WTC11 (cell line): ENCODE data around the gene PRKAG2. TPM values are rescaled to one million over a fixed set of nuclear protein-coding genes. Genes with fewer than 3 reads are reported as not detected.

ENCODE experiments used
- ATAC-seq: fragments of 200-7000 bp; cut with Tn5 transposase; 2 replicates; pipeline ENCODE4 v1.10.0; 2021; ENCODE audit warnings: mild to moderate bottlenecking, moderate library complexity
- CTCF ChIA-PET: fragments of 300-600 bp; sonication (Branson Sonifier 250); formaldehyde crosslinking; loops from one replicate; lab custom pipeline; 2021; ENCODE audit warnings: antibody characterized with exemption; lab: Charles Lee
- POLR2A ChIA-PET: fragments of 350-600 bp; sonication (Branson Sonifier 250); formaldehyde crosslinking; loops from one replicate; lab custom pipeline; 2021; ENCODE audit warnings: antibody characterized with exemption; lab: Charles Lee
- DNase-seq: peaks from one replicate; pipeline ENCODE4 v3.0.0; 2021; ENCODE audit warnings: low spot score
- H3K27ac Mint-ChIP-seq: 2 replicates; pipeline ENCODE4 v1.8.0; 2021; ENCODE audit warnings: mixed read lengths
- H3K27me3 Mint-ChIP-seq: 2 replicates; pipeline ENCODE4 v1.8.0; 2021; ENCODE audit warnings: low read depth, mild to moderate bottlenecking, moderate library complexity, mixed read lengths
- H3K36me3 Mint-ChIP-seq: 2 replicates; pipeline ENCODE4 v1.8.0; 2021; ENCODE audit warnings: mixed read lengths
- H3K4me1 Mint-ChIP-seq: 2 replicates; pipeline ENCODE4 v1.8.0; 2022; ENCODE audit warnings: mixed read lengths
- H3K4me3 Mint-ChIP-seq: 2 replicates; pipeline ENCODE4 v1.8.0; 2021; ENCODE audit warnings: mild to moderate bottlenecking, moderate library complexity, mixed read lengths
- H3K9me3 Mint-ChIP-seq: 2 replicates; pipeline ENCODE4 v1.8.0; 2021; ENCODE audit warnings: mixed read lengths
- CREB1 ChIP-seq: sonication (generic); formaldehyde crosslinking; IDR thresholded peaks from 2 replicates; pipeline ENCODE4 v1.8.0; 2023; ENCODE audit warnings: mild to moderate bottlenecking, missing genetic modification reagents
- ELF4 ChIP-seq: sonication (generic); formaldehyde crosslinking; IDR thresholded peaks from 2 replicates; pipeline ENCODE4 v1.8.1; 2022; ENCODE audit warnings: low read depth, mild to moderate bottlenecking, moderate library complexity, missing genetic modification reagents
- GRHL2 ChIP-seq: fragments of 250-450 bp; sonication (Bioruptor Pico); IDR thresholded peaks from 2 replicates; pipeline ENCODE4 v1.8.0; 2022; ENCODE audit warnings: mild to moderate bottlenecking, moderate library complexity; ENCODE audit not compliant: insufficient replicate concordance, severe bottlenecking
- JAZF1 ChIP-seq: fragments of 250-450 bp; sonication (Bioruptor Pico); IDR thresholded peaks from 2 replicates; pipeline ENCODE4 v1.9.0; 2021; ENCODE audit warnings: moderate library complexity, mild to moderate bottlenecking, inconsistent platforms
- NFE2L1 ChIP-seq: sonication (generic); formaldehyde crosslinking; IDR thresholded peaks from 2 replicates; pipeline ENCODE4 v1.8.1; 2023; ENCODE audit warnings: missing genetic modification reagents
- NR1H2 ChIP-seq: sonication (generic); formaldehyde crosslinking; IDR thresholded peaks from 2 replicates; pipeline ENCODE4 v1.9.0; 2021; ENCODE audit warnings: mild to moderate bottlenecking, moderate library complexity, missing genetic modification reagents
- RELA ChIP-seq: sonication (generic); formaldehyde crosslinking; IDR thresholded peaks from 2 replicates; pipeline ENCODE4 v1.8.1; 2022; ENCODE audit warnings: missing genetic modification reagents, mild to moderate bottlenecking, borderline replicate concordance
- TP53 ChIP-seq: sonication (generic); formaldehyde crosslinking; IDR thresholded peaks from 2 replicates; pipeline ENCODE4 v1.8.1; 2023; ENCODE audit warnings: mild to moderate bottlenecking, missing genetic modification reagents
- ZNF219 ChIP-seq: sonication (generic); formaldehyde crosslinking; IDR thresholded peaks from 2 replicates; pipeline ENCODE4 v1.8.0; 2023; ENCODE audit warnings: missing genetic modification reagents, mild to moderate bottlenecking, borderline replicate concordance
- ZNF232 ChIP-seq: sonication (generic); formaldehyde crosslinking; IDR thresholded peaks from 2 replicates; pipeline ENCODE4 v1.8.0; 2022; ENCODE audit warnings: mild to moderate bottlenecking, missing genetic modification reagents
- ZNF317 ChIP-seq: sonication (generic); formaldehyde crosslinking; IDR thresholded peaks from 2 replicates; pipeline ENCODE4 v1.8.1; 2023; ENCODE audit warnings: low read depth, mild to moderate bottlenecking, moderate library complexity, missing genetic modification reagents, borderline replicate concordance
- ZNF671 ChIP-seq: fragments of 250-450 bp; sonication (Bioruptor Pico); IDR thresholded peaks from 2 replicates; pipeline ENCODE4 v1.8.0; 2021; ENCODE audit warnings: mild to moderate bottlenecking
- total RNA-seq: library from RNA; stranded (reverse); gene quantifications from 3 replicates; pipeline ENCODE4 v1.2.3, GENCODE V29; 2021
- TF ChIP-seq, protein P1 (sequence below): sonication (generic); formaldehyde crosslinking; IDR thresholded peaks from 2 replicates; pipeline ENCODE4 v1.8.1; 2022; ENCODE audit warnings: mild to moderate bottlenecking, moderate library complexity, missing genetic modification reagents
- TF ChIP-seq, protein P2 (sequence below): sonication (generic); formaldehyde crosslinking; IDR thresholded peaks from 2 replicates; pipeline ENCODE4 v1.8.0; 2022; ENCODE audit warnings: mild to moderate bottlenecking, missing genetic modification reagents
- TF ChIP-seq, protein P3 (sequence below): sonication (generic); formaldehyde crosslinking; IDR thresholded peaks from 2 replicates; pipeline ENCODE4 v1.8.0; 2022; ENCODE audit warnings: mild to moderate bottlenecking, missing genetic modification reagents
- TF ChIP-seq, protein P4 (sequence below): sonication (generic); formaldehyde crosslinking; IDR thresholded peaks from 2 replicates; pipeline ENCODE4 v1.8.0; 2023; ENCODE audit warnings: mild to moderate bottlenecking, missing genetic modification reagents

The PRKAG2 gene
- total RNA-seq, 1 experiment from 2014 or later, result 20.3 TPM

DNA sequence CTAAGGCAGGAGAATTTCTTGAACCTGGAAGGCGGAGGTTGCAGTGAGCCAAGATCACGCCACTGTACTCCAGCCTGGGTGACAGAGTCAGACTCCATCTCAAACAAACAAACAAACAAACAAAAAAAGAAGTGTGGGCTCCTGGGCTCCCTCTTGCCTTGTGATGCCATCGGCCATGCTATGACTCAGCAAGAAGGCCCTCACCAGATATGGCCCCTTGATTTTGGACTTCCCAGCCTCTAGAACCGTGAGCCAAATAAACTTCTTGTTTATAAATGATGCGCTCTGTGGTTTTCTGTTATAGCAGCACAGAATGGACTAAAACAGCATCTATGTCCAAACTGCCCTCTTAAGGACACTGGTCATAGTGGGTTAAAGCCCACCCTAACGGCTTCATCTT, 327.3 kb downstream of the PRKAG2 start:
- DNase-seq (no peak), ATAC-seq (no peak)
- peaks cover 24% of the 10 kb centered on the region for H3K4me1 Mint-ChIP-seq
- CTCF ChIA-PET, result no interaction called here
- H3K27ac Mint-ChIP-seq, result no peak overlapping the region
- H3K36me3 Mint-ChIP-seq, result no peaks in the 10 kb centered on the region
- H3K27me3 Mint-ChIP-seq, result no peaks in the 10 kb centered on the region
- TF ChIP-seq JAZF1, result no peak
- no peak for TF ChIP-seq GRHL2 (CRISPR knock-in tag)
- no peak for TF ChIP-seq NFE2L1 (CRISPR knock-in tag)
- TF ChIP-seq, protein P1, sequence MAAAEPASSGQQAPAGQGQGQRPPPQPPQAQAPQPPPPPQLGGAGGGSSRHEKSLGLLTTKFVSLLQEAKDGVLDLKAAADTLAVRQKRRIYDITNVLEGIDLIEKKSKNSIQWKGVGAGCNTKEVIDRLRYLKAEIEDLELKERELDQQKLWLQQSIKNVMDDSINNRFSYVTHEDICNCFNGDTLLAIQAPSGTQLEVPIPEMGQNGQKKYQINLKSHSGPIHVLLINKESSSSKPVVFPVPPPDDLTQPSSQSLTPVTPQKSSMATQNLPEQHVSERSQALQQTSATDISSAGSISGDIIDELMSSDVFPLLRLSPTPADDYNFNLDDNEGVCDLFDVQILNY (CRISPR knock-in tag), result no peak
- TF ChIP-seq, protein P2, sequence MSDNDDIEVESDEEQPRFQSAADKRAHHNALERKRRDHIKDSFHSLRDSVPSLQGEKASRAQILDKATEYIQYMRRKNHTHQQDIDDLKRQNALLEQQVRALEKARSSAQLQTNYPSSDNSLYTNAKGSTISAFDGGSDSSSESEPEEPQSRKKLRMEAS (CRISPR knock-in tag), result no peak
- TF ChIP-seq, protein P3, sequence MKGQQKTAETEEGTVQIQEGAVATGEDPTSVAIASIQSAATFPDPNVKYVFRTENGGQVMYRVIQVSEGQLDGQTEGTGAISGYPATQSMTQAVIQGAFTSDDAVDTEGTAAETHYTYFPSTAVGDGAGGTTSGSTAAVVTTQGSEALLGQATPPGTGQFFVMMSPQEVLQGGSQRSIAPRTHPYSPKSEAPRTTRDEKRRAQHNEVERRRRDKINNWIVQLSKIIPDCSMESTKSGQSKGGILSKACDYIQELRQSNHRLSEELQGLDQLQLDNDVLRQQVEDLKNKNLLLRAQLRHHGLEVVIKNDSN (CRISPR knock-in tag), result no peak
- TF ChIP-seq CREB1 (CRISPR knock-in tag), result no peak
- no peak for TF ChIP-seq ZNF232 (CRISPR knock-in tag)
- no peak for TF ChIP-seq ZNF219 (CRISPR knock-in tag)
- TF ChIP-seq ZNF317 (CRISPR knock-in tag), result no peak
- TF ChIP-seq ZNF671, result no peak
- peaks cover 7% of the 10 kb centered on the region for H3K9me3 Mint-ChIP-seq
- POLR2A ChIA-PET, result no interaction called here
- H3K4me3 Mint-ChIP-seq, result no peak overlapping the region

DNA sequence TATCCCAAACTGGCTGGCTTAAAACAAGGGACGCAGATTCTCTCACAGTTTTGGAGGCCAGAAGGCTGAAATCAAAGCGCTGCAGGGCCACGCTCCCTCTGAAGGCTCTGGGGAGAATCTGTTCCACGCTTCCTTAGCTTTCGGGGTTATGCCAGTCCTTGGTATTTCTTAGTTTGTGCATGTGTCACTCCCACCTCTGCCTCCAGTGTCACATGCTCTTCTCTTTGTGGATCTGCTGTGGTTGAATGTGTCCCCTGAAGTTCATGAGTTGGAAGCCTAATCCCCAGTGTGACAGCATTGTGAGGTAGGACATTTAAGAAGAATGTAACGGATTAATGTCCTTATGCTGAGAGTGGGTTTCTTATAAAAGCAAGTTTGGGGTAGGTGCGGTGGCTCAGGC, 327.8 kb downstream of the PRKAG2 start:
- no peak for ATAC-seq
- Mint-ChIP-seq H3K4me3 (no peak overlapping the region), H3K27me3 (no peaks in the 10 kb centered on the region), H3K4me1 (peaks cover 22% of the 10 kb centered on the region), H3K9me3 (peaks cover 7% of the 10 kb centered on the region), H3K36me3 (no peaks in the 10 kb centered on the region), H3K27ac (no peak overlapping the region)
- POLR2A ChIA-PET, result no interaction called here
- TF ChIP-seq, protein P4, sequence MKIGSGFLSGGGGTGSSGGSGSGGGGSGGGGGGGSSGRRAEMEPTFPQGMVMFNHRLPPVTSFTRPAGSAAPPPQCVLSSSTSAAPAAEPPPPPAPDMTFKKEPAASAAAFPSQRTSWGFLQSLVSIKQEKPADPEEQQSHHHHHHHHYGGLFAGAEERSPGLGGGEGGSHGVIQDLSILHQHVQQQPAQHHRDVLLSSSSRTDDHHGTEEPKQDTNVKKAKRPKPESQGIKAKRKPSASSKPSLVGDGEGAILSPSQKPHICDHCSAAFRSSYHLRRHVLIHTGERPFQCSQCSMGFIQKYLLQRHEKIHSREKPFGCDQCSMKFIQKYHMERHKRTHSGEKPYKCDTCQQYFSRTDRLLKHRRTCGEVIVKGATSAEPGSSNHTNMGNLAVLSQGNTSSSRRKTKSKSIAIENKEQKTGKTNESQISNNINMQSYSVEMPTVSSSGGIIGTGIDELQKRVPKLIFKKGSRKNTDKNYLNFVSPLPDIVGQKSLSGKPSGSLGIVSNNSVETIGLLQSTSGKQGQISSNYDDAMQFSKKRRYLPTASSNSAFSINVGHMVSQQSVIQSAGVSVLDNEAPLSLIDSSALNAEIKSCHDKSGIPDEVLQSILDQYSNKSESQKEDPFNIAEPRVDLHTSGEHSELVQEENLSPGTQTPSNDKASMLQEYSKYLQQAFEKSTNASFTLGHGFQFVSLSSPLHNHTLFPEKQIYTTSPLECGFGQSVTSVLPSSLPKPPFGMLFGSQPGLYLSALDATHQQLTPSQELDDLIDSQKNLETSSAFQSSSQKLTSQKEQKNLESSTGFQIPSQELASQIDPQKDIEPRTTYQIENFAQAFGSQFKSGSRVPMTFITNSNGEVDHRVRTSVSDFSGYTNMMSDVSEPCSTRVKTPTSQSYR (CRISPR knock-in tag), result no peak
- CTCF ChIA-PET, result no interaction called here
- no peak for DNase-seq

DNA sequence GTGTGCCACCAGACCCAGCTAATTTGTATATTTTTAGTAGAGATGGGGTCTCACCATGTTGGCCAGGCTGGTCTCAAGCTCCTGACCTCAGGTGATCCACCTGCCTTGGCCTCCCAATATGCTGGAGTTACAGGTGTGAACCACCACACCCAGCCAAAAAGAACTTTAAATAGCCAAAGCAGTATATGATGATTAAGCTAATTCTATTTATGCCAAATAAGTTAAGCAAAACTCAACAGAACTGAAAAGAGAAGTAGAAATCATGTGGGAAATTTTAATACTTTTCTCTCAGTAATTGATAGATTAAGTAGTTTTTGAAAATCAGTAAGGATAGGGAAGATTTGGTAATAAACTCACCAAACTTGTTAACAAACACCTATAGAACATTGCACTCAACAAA, 332.7 kb downstream of the PRKAG2 start:
- Mint-ChIP-seq H3K4me3 (no peak overlapping the region), H3K27me3 (no peaks in the 10 kb centered on the region), H3K36me3 (no peaks in the 10 kb centered on the region), H3K27ac (no peak overlapping the region), H3K4me1 (peaks cover 5% of the 10 kb centered on the region), H3K9me3 (0 out of 2 replicates have a peak, but pooled peaks cover 2% of the 10 kb centered on the region)
- TF ChIP-seq NR1H2 (CRISPR knock-in tag) (no peak), TP53 (CRISPR knock-in tag) (no peak), ELF4 (CRISPR knock-in tag) (no peak), RELA (CRISPR knock-in tag) (no peak)
- CTCF ChIA-PET, result interaction anchor here (0.7 kb wide), 1 partner anchor 215 kb away, joined by 4 read pairs; no protein-coding TSS in a partner anchor
- no peak for ATAC-seq
- POLR2A ChIA-PET, result no interaction called here
- DNase-seq, result no peak
